HG03175 (cell line): ENCODE results near the gene TOM1L2.
"Not testable (repeated sequence)": the region's sequence is repeated elsewhere in the genome, so short reads cannot be mapped to it uniquely, and the experiment has no call there.

Experiments used
- ATAC-seq: cut with Tn5 transposase; IDR thresholded peaks from one replicate; pipeline ENCODE4 v1.9.1; 2021; ENCODE audit warnings: mild to moderate bottlenecking, moderate library complexity; ENCODE audit not compliant: unreplicated experiment

Gene TOM1L2

DNA sequence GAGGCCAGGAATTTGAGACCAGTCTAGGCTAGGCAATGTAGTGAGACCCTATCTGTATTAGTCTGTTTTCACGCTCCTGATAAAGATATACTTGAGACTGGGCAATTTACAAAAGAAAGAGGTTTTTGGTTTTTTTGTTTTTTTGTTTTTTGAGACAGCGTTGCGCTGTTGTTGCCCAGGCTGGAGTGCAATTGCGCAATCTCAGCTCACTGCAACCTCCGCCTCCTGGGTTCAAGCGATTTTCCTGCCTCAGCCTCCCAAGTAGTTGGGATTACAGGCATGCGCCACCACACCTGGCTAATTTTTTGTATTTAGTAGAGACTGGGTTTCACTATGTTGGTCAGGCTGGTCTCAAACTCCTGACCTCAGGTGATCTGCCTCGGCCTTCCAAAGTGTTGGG is 23.7 kb upstream of the TOM1L2 start:
- ATAC-seq, result not testable (repeated sequence)

GRCh38 chr17:17994271-17995069 is 22.3 kb upstream of the TOM1L2 start:
- no peak for ATAC-seq

DNA sequence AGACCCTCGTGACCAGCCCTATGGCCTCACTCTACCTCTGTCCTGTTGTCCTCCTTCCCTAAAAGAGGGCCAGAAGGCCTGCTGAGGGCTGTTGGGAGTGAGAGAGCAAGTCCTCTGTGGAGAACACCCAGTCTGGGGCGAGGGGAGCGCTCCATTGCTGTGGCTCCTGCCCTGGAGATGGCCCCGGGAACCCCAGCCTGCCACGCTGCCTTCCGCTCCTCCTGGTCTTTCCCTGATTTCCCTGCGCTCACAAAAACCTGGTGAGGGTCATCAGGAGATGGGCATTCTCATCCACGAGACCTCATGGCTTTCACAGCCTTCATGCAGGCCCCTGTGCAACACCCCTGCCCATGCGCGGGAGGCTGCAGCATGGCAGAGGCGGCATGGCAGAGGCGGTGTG is 21.7 kb upstream of the TOM1L2 start:
- no peak for ATAC-seq

DNA sequence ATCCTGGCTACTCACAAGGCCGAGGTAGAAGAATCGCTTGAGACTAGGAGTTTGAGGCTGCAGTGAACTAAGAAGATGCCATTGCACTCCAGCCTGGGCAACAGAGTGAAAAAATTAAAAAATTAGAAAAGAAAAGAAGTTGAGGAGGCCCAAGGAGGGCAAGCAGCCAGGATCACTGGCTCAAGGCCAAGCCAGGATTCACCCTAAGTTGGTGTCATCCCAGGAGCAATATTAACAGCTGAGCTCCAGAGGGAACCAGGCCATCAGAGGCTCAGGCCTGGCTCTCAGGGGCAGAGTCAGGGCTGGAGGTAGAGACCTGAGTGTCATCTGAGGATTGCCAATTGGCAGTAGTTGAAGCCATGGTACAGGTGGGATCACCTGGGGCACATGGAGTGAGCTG is 21.2 kb upstream of the TOM1L2 start:
- no peak for ATAC-seq

DNA sequence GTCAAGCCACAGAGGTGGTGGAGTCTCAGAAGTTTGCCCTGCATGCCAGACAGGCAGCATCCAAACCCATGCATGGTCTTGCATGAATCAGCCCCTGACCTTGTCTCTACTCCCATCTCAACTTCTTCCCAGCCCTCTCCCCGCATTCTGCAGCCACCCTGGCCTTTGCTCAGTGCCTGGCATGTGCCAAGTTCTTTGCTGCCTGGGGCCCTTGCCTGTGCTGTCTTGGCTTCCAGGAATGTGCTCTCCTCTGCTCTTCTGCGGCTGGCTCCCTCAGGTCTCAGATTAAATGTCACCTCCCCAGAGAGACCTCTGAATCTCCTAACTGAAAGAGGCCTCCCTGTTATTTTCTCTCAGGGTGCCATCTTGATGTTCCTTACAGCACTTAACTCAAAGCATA is 18.1 kb upstream of the TOM1L2 start:
- ATAC-seq, result no peak

DNA sequence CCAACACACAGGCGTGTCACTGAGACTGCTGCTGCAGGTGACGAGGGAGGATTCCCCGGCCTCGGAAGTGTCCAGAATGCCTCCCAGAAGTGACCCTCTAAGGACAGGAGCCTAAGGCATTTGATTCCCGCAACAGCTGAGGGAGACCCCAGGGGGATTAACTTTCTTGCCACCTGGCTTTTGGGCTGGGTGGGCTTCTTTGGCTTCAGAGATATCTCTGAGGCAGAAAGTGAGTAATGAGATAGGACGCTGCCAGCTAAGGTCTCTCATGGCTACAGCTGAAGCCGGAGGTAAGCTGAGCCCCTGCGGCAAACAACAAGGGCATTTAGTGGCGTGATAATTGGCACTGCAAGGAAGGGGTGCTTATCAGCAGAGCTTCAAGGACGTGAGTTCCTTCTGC is 17.4 kb upstream of the TOM1L2 start:
- ATAC-seq, result no peak

DNA sequence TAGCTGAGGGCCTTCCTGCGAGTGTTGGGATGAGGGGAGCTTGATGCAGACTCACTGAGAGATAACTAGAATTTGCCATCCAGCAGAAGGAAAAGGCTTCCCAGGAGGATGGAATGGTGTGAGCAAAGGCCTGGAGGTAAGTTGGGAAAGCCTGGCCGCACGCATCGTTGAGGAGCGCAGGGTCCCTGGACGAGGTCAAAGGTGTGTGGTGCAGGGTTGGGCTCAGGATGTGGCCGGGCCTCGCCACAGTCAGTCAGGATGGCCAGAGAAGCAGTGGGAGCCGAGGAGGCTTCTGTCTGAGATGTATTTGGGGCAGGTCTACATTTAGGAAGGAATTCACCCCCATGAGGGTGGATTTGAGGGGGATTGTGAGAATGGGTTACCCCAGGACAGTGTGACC is 16.9 kb upstream of the TOM1L2 start:
- ATAC-seq, result no peak

DNA sequence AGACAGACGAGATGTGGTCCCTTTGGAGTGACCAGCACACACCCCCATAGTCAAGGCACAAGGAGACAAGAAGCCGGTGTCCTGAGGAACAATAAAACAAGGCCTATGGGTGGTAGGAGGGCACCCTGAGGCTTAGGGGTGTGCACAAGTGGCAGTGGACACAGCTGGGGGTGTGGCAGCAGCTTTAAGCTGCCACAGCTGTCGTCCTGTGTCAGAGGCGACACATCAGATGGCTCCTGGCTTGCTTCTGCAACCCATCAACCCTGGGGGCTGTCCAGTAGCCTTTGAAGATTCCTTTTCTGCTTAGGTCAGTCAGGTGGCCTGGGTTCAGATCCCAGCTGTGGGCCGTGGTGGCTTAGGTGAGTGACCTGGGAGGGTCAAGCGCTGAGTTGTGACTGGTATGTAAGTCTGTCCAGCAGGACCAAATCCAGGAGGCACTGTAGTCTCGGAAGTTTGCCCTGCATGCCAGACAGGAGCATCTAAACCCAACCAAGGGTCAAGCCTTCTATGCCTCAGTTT is 16.3 kb upstream of the TOM1L2 start:
- no peak for ATAC-seq

- ATAC-seq, result no peak
These were observed 15.7 kb upstream of the TOM1L2 start for GRCh38 chr17:17987901-17988300.

- ATAC-seq, result no peak
These were observed 15.1 kb upstream of the TOM1L2 start for GRCh38 chr17:17987187-17987896.

- ATAC-seq, result no peak
These were observed 13.4 kb upstream of the TOM1L2 start for GRCh38 chr17:17985555-17985954.

- no peak for ATAC-seq
These were observed 13.0 kb upstream of the TOM1L2 start for GRCh38 chr17:17985153-17985552.

DNA sequence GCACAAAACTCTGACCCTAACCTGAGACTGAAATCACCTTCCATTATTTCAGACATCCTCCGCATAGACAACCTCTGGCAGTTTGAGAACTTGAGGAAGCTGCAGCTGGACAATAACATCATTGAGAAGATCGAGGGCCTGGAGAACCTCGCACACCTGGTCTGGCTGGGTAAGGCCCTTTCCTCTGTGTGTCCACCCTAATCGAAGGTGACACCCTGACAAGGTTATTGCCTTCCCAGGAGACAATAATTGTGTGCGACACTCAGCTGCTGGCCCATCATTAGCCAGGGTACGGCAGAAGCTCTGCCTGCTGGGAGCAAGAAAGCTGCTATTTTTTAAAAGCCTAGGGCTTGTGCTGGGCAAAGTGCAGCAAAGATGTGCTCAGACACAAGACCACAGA is 11.6 kb upstream of the TOM1L2 start:
- no peak for ATAC-seq

DNA sequence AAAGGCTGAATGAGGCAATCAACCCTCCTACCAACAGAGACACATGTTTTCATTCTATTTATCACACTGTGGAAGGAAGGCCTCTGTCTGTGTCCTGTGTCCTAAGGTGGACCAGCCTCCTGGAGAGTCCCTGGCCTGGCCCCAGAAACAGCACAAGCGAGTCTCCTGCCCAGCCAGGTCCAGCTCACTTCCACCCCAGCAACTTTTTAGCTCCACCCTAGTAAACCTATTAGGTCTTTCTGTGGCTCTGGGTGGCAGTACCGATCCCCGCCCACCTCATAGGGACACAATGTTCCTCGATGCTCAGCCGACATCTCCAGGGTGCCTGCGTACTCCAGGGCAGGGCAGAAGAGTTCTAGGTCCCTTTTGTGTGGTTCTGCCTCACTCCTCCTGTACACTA is 11.2 kb upstream of the TOM1L2 start:
- no peak for ATAC-seq

GRCh38 chr17:17982801-17983200 is 10.6 kb upstream of the TOM1L2 start:
- ATAC-seq, result no peak

- ATAC-seq, result no peak
These were observed 9.1 kb upstream of the TOM1L2 start for GRCh38 chr17:17981330-17981729.

DNA sequence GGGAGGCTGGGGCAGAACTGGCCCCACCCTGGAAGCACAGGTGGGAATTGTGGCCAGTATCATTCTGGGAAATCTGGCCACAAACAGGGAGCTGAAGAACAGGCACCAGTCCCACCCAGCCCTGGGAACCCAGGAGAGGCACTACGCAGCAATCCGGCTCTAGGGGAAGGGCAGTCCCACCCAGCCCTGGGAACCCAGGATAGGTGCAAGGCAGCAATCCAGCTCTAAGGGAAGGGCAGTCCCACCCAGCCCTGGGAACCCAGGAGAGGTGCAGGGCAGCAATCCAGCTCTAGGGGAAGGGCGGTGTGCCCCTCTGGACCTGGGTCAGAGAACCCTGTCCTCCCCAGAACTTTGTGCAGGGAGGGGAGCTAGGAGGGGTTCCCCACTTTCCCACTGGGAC is 7.6 kb upstream of the TOM1L2 start:
- no peak for ATAC-seq

DNA sequence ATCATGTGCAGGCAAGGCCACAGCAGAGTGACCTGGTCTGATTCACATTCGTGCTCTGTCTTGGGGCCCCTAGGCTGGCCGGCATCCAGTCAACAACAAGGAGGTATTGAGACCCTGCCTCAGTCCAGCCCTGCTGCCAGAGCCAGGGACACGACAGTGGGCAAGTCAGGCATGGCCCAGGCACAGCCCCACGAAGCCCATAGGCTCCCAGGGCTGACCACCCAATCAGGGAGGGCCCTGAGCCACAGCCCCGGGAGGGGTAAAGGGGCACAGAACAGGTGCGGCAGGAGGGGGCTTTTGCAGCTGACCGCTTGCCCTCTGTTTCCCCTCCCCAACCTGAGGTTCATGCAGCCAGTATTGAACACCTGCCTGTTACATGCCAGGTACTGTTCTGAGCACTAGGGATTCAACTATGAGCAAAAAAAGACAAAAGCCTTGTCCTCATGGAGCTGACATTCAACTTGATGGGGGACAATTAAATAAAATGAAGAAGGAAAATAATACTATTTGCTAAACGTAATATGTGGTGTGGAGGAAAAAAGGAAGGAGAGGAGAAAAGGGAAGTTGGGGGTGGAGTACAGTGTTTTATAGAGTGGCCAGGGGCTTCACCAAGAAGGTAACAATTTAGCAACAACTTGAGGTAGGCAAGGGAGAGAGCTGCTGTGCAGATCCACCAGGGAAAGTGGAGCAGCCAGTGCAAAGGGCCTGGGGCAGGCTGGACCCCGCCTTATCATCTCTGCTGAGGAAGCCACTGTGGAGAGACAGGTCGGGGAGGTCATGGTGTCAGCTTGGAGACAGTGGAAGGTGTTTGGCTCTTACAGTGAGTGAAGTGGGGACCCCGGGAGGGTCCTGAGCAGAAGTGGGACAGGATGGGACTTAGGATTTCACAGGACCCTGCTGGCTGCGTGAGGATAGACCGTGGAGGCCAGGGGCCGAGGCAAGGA is 6.6 kb upstream of the TOM1L2 start:
- no peak for ATAC-seq

DNA sequence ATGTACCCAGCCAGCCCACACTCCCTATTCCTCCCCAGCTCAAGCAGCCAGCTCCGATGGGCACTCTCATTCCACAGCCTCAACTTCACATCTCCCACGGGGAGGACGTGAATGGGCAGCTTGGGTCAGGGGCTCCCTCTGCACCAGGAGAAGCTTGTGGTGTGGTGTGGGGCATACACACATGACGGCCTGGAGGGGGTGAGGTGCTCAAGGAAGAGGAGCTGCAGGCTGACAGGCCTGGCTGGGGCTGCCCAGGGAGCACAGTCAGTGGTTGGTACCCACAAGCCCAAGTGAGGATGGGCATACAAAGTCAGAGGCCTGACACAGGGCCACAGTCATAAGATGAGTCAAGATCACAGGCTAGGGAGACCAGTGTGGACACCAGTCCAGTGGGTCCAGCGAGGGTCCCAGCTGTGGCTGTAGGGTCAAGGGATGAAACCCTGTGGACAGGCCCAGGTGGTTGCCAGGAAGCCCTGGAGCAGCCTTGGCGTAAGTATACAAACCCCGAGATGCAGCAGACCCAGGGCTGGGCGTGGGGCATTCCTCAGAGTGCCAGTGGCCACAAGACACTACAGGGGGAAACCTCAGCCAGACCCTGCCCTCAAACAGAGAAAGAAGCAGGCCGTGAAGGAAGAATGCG is 4.9 kb upstream of the TOM1L2 start:
- no peak for ATAC-seq

GRCh38 chr17:17975436-17975835 is 3.2 kb upstream of the TOM1L2 start:
- no peak for ATAC-seq

- no peak for ATAC-seq
These were observed 703 bp upstream of the TOM1L2 start for GRCh38 chr17:17972952-17973254.
